C4-2B (cell line): ENCODE results near the gene F7.

Experiments used
- CTCF ChIP-seq: fragments of 450-650 bp; conservative IDR thresholded peaks from 2 replicates; pipeline ENCODE4 v1.5.1; 2017; ENCODE audit warnings: mild to moderate bottlenecking
- ZFX ChIP-seq: fragments of 450-650 bp; IDR thresholded peaks from 2 replicates; pipeline ENCODE4 v1.6.1; 2017

GRCh38 chr13:113123226-113124201 lies 17.9 kb downstream of the F7 start:
- TF ChIP-seq CTCF: no peak; the same call in 1 of the 2 replicates
- TF ChIP-seq ZFX: no peak
